GM13976 (cell line): ENCODE data around the gene LPAR4.

Experiments used
- DNase-seq: peaks from one replicate; pipeline ENCODE4 v3.0.0; 2012; ENCODE audit warnings: low spot score
- in situ Hi-C: fragments of 300-500 bp; cut with MboI; formaldehyde crosslinking; loops from one replicate; pipeline ENCODE4 v1.12.0; 2022; ENCODE audit warnings: low sequenced_read_pairs, mixed read lengths, inconsistent platforms; ENCODE audit not compliant: unreplicated experiment
- TF ChIP-seq, protein P1 (sequence below): IDR thresholded peaks from 2 replicates; pipeline ENCODE4 v1.5.1; 2012; ENCODE audit warnings: borderline replicate concordance, mild to moderate bottlenecking; ENCODE audit not compliant: insufficient read depth; ENCODE audit errors: extremely low read depth, missing control alignments, control extremely low read depth

LPAR4 gene

DNA sequence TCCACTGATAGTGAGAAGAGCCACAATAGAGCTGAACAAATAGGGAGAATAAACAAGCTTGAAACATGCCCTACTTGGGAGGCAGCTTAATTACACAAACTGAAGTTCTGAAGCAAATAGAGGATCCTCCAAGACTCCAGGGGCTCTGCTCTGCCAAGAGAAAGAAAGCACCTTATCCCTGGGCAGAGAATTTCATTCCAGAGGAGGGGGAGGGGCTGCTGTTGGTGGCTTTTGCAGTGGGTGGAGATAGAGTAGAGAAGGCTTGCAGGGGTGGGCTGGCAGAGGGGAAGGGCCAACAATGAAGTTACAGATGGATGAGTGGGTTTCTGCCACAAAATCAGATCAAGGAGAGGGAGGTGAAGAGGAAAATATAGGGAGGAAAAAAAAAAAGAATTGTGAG lies 1.0 kb upstream of the LPAR4 start:
- TF ChIP-seq, protein P1, sequence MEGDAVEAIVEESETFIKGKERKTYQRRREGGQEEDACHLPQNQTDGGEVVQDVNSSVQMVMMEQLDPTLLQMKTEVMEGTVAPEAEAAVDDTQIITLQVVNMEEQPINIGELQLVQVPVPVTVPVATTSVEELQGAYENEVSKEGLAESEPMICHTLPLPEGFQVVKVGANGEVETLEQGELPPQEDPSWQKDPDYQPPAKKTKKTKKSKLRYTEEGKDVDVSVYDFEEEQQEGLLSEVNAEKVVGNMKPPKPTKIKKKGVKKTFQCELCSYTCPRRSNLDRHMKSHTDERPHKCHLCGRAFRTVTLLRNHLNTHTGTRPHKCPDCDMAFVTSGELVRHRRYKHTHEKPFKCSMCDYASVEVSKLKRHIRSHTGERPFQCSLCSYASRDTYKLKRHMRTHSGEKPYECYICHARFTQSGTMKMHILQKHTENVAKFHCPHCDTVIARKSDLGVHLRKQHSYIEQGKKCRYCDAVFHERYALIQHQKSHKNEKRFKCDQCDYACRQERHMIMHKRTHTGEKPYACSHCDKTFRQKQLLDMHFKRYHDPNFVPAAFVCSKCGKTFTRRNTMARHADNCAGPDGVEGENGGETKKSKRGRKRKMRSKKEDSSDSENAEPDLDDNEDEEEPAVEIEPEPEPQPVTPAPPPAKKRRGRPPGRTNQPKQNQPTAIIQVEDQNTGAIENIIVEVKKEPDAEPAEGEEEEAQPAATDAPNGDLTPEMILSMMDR, result no peak
- in situ Hi-C loops, result no loop called here
- no peak for DNase-seq

DNA sequence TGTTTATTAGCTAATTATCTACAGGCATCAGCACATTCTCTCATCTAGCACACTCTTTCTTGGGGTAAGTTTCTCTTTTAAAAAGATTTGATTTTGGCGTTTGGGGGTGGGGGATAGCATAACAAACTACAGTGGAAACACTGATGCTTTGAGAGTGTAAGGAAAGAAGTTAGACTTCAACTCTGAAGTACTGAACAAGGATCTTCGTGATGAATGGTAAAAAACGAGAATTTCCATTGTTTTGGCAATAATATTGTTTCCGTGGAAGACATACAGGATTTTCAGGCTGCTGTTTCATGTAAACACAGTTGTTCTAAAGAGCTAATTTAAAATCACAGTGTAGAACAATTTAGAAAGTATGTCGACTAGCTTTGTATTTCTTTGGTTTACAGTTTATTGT lies 451 bp downstream of the LPAR4 start:
- DNase-seq, result no peak
- in situ Hi-C loops, result no loop called here
- TF ChIP-seq, protein P1, result no peak

DNA sequence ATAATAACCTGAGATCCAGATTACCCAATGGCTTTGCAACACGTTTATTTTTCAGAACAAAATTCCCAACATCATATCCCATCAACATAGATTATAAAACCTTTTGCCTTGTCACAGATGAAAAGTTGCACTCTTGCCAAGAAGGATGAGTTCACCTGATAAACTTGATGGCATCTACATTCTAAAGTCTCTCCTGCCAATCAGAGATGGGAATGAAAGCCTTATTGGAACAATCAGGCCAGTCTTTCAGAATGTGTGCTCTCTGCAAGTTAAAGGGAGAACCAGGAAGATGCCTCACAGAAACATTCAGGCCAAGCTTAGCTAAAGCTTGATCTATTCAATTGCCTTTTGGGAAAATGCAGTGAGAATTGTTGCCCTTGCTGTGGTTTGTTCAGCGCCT lies 1.3 kb downstream of the LPAR4 start:
- no peak for DNase-seq
- TF ChIP-seq, protein P1, result no peak
- in situ Hi-C loops, result no loop called here

DNA sequence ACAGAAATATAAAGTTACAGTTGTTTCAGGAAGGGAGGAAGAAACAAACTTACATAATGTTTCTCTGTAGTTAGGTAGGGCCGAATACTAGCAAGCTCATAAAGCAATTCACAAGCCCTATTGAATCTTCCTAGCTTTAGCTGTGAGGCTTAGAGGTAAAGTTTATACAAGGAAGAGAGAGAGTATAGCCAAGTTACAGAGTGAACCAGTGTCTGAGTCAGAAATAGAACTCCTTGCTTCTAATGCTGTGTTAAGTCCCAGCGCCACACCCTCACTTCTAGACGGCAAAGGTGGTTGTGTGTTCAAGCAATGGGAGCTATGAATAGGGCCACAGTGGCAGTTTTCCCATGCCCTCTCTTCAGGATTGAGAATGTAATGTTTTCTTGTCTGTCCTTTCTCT lies 6.1 kb downstream of the LPAR4 start:
- no peak for DNase-seq
- in situ Hi-C loops, result no loop called here
- TF ChIP-seq, protein P1, result no peak

DNA sequence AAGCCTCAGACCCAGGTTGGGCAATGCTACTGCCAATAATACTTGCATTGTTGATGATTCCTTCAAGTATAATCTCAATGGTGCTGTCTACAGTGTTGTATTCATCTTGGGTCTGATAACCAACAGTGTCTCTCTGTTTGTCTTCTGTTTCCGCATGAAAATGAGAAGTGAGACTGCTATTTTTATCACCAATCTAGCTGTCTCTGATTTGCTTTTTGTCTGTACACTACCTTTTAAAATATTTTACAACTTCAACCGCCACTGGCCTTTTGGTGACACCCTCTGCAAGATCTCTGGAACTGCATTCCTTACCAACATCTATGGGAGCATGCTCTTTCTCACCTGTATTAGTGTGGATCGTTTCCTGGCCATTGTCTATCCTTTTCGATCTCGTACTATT lies 7.4 kb downstream of the LPAR4 start:
- in situ Hi-C loops, result no loop called here
- peak; percentile 17 for DNase-seq
- TF ChIP-seq, protein P1, result peak; percentile 18

DNA sequence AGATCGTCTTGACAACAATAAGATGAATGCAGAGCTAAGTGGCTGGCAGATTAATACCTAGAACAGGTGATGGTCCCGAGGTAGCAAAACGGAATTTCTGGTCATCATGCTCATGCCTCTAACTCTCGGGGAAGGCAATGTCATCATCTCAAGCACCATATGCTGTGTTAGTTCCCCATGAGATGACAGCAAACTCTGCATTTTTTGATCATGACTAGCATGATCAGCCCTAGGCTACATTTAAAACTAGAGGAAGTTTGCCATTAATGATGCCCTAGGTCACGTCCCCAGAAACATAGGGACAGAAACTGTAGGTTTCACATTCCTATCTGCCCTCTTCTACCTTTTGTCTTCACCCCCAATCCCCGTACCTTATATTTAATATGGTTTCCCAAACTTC lies 11.6 kb downstream of the LPAR4 start:
- no peak for DNase-seq
- in situ Hi-C loops, result no loop called here
- TF ChIP-seq, protein P1, result no peak
